HCT116 (cell line): ENCODE data around the gene LIPA. TPM values are rescaled to one million over a fixed set of nuclear protein-coding genes. Genes with fewer than 3 reads are reported as not detected.

Experiments used
- ATAC-seq: fragments of 200-7000 bp; cut with Tn5 transposase; 2 replicates; pipeline ENCODE4 v1.9.1; 2020; ENCODE audit warnings: mild to moderate bottlenecking, moderate library complexity
- BruUV-seq: library from RNA; stranded (reverse); fragments of 400-500 nt; replicated peaks from 2 replicates; lab custom pipeline; 2021; lab: Mats Ljungman, UMichigan
- CTCF ChIA-PET: fragments of 300-600 bp; sonication (Branson Sonifier 250); formaldehyde crosslinking; loops from one replicate; lab custom pipeline; 2021; ENCODE audit warnings: antibody characterized with exemption; lab: Charles Lee
- POLR2A ChIA-PET: fragments of 300-600, 350-600 bp; sonication (Branson Sonifier 250); formaldehyde crosslinking; loops from one replicate; lab custom pipeline; 2021; ENCODE audit warnings: antibody characterized with exemption; lab: Charles Lee
- RAD21 ChIA-PET, 2 experiments: fragments of 300-600 bp; sonication (Branson Sonifier 250); formaldehyde crosslinking; loops; one replicate each; lab custom pipeline; 2023; ENCODE audit warnings: low total read pairs in 2 of 2; ENCODE audit not compliant: uncharacterized antibody in 2 of 2, unreplicated experiment in 2 of 2, low non-redundant PET in 1 of 2; lab: Charles Lee
- DNase-seq: peaks from one replicate; pipeline ENCODE4 v3.0.0-alpha.2; 2010; ENCODE audit warnings: low read depth, low spot score
- H2AFZ ChIP-seq: fragments of 200-600 bp; shearing (Covaris generic), sonication (generic); 2 replicates; pipeline ENCODE4 v1.6.1; 2017; ENCODE audit warnings: low read depth, mixed run types, mixed read lengths, antibody characterized with exemption, low read length; ENCODE audit not compliant: poor library complexity, severe bottlenecking
- H3K27ac ChIP-seq: 2 replicates; pipeline ENCODE4 v1.5.1; 2012; ENCODE audit warnings: low read depth, low read length
- H3K27me3 ChIP-seq: fragments of 200-600 bp; sonication (generic); 2 replicates; pipeline ENCODE4 v1.6.1; 2016; ENCODE audit warnings: mixed run types, low read length, mixed read lengths; ENCODE audit not compliant: insufficient read depth
- H3K36me3 ChIP-seq, 2 experiments: fragments of 200-500 bp in 1 of 2; fragments of 200-600 bp in 1 of 2; sonication (Bioruptor generic) in 1 of 2; sonication (generic) in 1 of 2; 2 replicates each; pipeline versions ENCODE4 v1.5.1 to v1.6.1; 2014 to 2016; ENCODE audit warnings: low read length in 2 of 2, inconsistent platforms in 1 of 2, mixed read lengths in 1 of 2, mixed run types in 1 of 2; ENCODE audit not compliant: insufficient read depth in 2 of 2, control insufficient read depth in 1 of 2
- H3K4me1 ChIP-seq, 2 experiments: fragments of 200-600 bp in 1 of 2; sonication (generic) in 1 of 2; 2 replicates each; pipeline versions ENCODE4 v1.5.1 to v1.6.1; 2012 to 2017; ENCODE audit warnings: low read length in 2 of 2, inconsistent platforms in 1 of 2, mild to moderate bottlenecking in 1 of 2, mixed read lengths in 1 of 2, mixed run types in 1 of 2, moderate library complexity in 1 of 2; ENCODE audit not compliant: insufficient read depth in 2 of 2, control insufficient read depth in 1 of 2
- H3K4me2 ChIP-seq: fragments of 200-600 bp; sonication (generic); 2 replicates; pipeline ENCODE4 v1.6.1; 2017; ENCODE audit warnings: mixed run types, low read length, mixed read lengths
- H3K4me3 ChIP-seq, 2 experiments: fragments of 200-600 bp in 1 of 2; sonication (generic) in 1 of 2; replicated peaks in 1 of 2; 2 replicates each; pipeline ENCODE4 v1.5.1; 2011 to 2016; ENCODE audit warnings: low read length in 2 of 2, control low read depth in 1 of 2, low read depth in 1 of 2, mild to moderate bottlenecking in 1 of 2, mixed read lengths in 1 of 2, mixed run types in 1 of 2
- H3K79me2 ChIP-seq: fragments of 200-600 bp; sonication (generic); 2 replicates; pipeline ENCODE4 v1.6.1; 2017; ENCODE audit warnings: mild to moderate bottlenecking, mixed run types, low read length, moderate library complexity, mixed read lengths; ENCODE audit not compliant: insufficient read depth
- H3K9ac ChIP-seq: fragments of 200-600 bp; sonication (generic); 2 replicates; pipeline ENCODE4 v1.6.1; 2016; ENCODE audit warnings: low read length, mixed read lengths
- H3K9me2 ChIP-seq: fragments of 200-600 bp; sonication (generic), shearing (Covaris generic); 2 replicates; pipeline ENCODE4 v1.6.1; 2017; ENCODE audit warnings: mixed run types, mild to moderate bottlenecking, moderate library complexity; ENCODE audit not compliant: insufficient read depth
- H3K9me3 ChIP-seq, 2 experiments: fragments of 200-500 bp in 1 of 2; fragments of 200-600 bp in 1 of 2; sonication (Bioruptor generic) in 1 of 2; sonication (generic) in 1 of 2; 2 replicates each; pipeline ENCODE4 v1.6.1; 2014 to 2017; ENCODE audit warnings: low read length in 2 of 2, mixed read lengths in 2 of 2, inconsistent platforms in 1 of 2, low read depth in 1 of 2, mild to moderate bottlenecking in 1 of 2, mixed run types in 1 of 2, moderate library complexity in 1 of 2; ENCODE audit not compliant: control insufficient read depth in 1 of 2, insufficient read depth in 1 of 2
- H4K20me1 ChIP-seq: fragments of 200-600 bp; sonication (generic), shearing (Covaris generic); 2 replicates; pipeline ENCODE4 v1.6.1; 2017; ENCODE audit warnings: mixed run types, mild to moderate bottlenecking, moderate library complexity; ENCODE audit not compliant: insufficient read depth
- ATF3 ChIP-seq: IDR thresholded peaks from 2 replicates; pipeline ENCODE4 v1.6.1; 2012
- EGR1 ChIP-seq: IDR thresholded peaks from 2 replicates; pipeline ENCODE4 v1.6.1; 2012; ENCODE audit warnings: low read depth
- ELF1 ChIP-seq: IDR thresholded peaks from 2 replicates; pipeline ENCODE4 v1.6.1; 2012; ENCODE audit warnings: low read depth, borderline replicate concordance
- EZH2phosphoT487 ChIP-seq: fragments of 200-600 bp; IDR thresholded peaks from 2 replicates; pipeline ENCODE4 v1.6.1; 2018; ENCODE audit warnings: antibody characterized with exemption, borderline replicate concordance
- JUND ChIP-seq: IDR thresholded peaks from 2 replicates; pipeline ENCODE4 v1.6.1; 2012
- MAX ChIP-seq: IDR thresholded peaks from 2 replicates; pipeline ENCODE4 v1.6.1; 2012
- POLR2A ChIP-seq: IDR thresholded peaks from 2 replicates; pipeline ENCODE4 v1.7.0; 2011; ENCODE audit warnings: borderline replicate concordance; ENCODE audit not compliant: insufficient read depth, insufficient read length; ENCODE audit errors: extremely low read depth
- POLR2AphosphoS5 ChIP-seq: IDR thresholded peaks from 2 replicates; pipeline ENCODE4 v1.6.1; 2011; ENCODE audit warnings: mild to moderate bottlenecking, low read depth, low read length, moderate library complexity
- RAD21 ChIP-seq: IDR thresholded peaks from 2 replicates; pipeline ENCODE4 v1.6.1; 2012; ENCODE audit warnings: low read depth, mild to moderate bottlenecking
- SIN3A ChIP-seq: IDR thresholded peaks from 2 replicates; pipeline ENCODE4 v1.6.1; 2012; ENCODE audit warnings: low read depth
- SP1 ChIP-seq: IDR thresholded peaks from 2 replicates; pipeline ENCODE4 v1.6.1; 2012; ENCODE audit warnings: low read depth
- TCF7L2 ChIP-seq: IDR thresholded peaks from 2 replicates; pipeline ENCODE4 v1.7.0; 2011; ENCODE audit warnings: borderline replicate concordance, inconsistent platforms; ENCODE audit not compliant: insufficient read depth, insufficient read length; ENCODE audit errors: extremely low read depth
- ZBTB33 ChIP-seq: IDR thresholded peaks from 2 replicates; pipeline ENCODE4 v1.6.1; 2011; ENCODE audit warnings: mild to moderate bottlenecking, low read length, moderate library complexity; ENCODE audit not compliant: insufficient replicate concordance; ENCODE audit errors: extremely low read depth
- ZFX ChIP-seq: fragments of 450-650 bp; IDR thresholded peaks from 2 replicates; pipeline ENCODE4 v1.6.1; 2017
- ZNF274 ChIP-seq: fragments of 200-500 bp; sonication (Bioruptor generic); IDR thresholded peaks from 2 replicates; pipeline ENCODE4 v1.6.1; 2014; ENCODE audit warnings: mild to moderate bottlenecking, low read depth, low read length, inconsistent platforms
- intact Hi-C: fragments of 100-400 bp; cut with micrococcal nuclease; formaldehyde crosslinking; loops from 2 replicates; pipeline ENCODE4 v1.10.0; 2022
- total RNA-seq: library from RNA; stranded (reverse); gene quantifications from one replicate; pipeline ENCODE4 v1.2.1, GENCODE V29; 2021; ENCODE audit not compliant: unreplicated experiment

LIPA gene
- total RNA-seq, 1 experiment from 2014 or later = 27.1 TPM

GRCh38 chr10:89262086-89263051 lies 10.8 kb upstream of the LIPA start:
- H3K79me2 ChIP-seq = no peaks in the 10 kb centered on the region
- DNase-seq = no peak
- no TSS peak for BruUV-seq
- H3K4me1 ChIP-seq = peaks cover 0 to 5% of the 10 kb centered on the region in 2 experiments; a peak in 1 of 4 replicates
- H3K9me2 ChIP-seq = no peaks in the 10 kb centered on the region
- H3K9me3 ChIP-seq = no peaks in the 10 kb centered on the region
- no peak for ATAC-seq
- H3K9ac ChIP-seq = no peak overlapping the region
- ChIA-PET RAD21 (no interaction called here), POLR2A (no interaction called here)
- no peaks in the 10 kb centered on the region for H3K36me3 ChIP-seq
- no peaks in the 10 kb centered on the region for H3K27me3 ChIP-seq
- no peak overlapping the region for H3K4me3 ChIP-seq
- TF ChIP-seq POLR2AphosphoS5 = no peak
- TF ChIP-seq ZBTB33 = no peak
- TF ChIP-seq POLR2A = no peak
- no peak for TF ChIP-seq TCF7L2
- no peak for TF ChIP-seq SIN3A
- no peak for TF ChIP-seq ZFX
- TF ChIP-seq MAX = no peak
- TF ChIP-seq JUND = no peak
- TF ChIP-seq EGR1 = no peak
- no peak for TF ChIP-seq RAD21
- no peak for TF ChIP-seq ZNF274
- no peak for TF ChIP-seq ATF3
- TF ChIP-seq EZH2phosphoT487 = no peak
- no peak for TF ChIP-seq ELF1
- TF ChIP-seq SP1 = no peak
- TF ChIP-seq, all 23 proteins: peak for 0
- no peak overlapping the region for H2AFZ ChIP-seq
- no peaks in the 10 kb centered on the region for H4K20me1 ChIP-seq
- CTCF ChIA-PET = no interaction called here
- H3K27ac ChIP-seq = no peak overlapping the region
- intact Hi-C loops = no loop called here
- no peak overlapping the region for H3K4me2 ChIP-seq
